IMR-90 (cell line): Measurements from ENCODE around the gene VASH1. TPM values are rescaled to one million over a fixed set of nuclear protein-coding genes. Genes with fewer than 3 reads are reported as not detected.
A peak's percentile ranks its signal among the peaks of the same experiment; 100 is the strongest.

Experiments
- ATAC-seq: fragments of 200-7000 bp; cut with Tn5 transposase; 2 replicates; pipeline ENCODE4 v1.9.1; 2020; ENCODE audit warnings: low read depth, mild to moderate bottlenecking, moderate library complexity
- BruUV-seq: library from RNA; stranded (reverse); fragments of 400-500 nt; replicated peaks from 2 replicates; lab custom pipeline; 2021; lab: Mats Ljungman, UMichigan
- CTCF ChIA-PET: fragments of 300-600 bp; formaldehyde crosslinking; extraction: SDS; loops from one replicate; lab custom pipeline; 2021; ENCODE audit warnings: antibody characterized with exemption; lab: Yijun Ruan, JAX
- POLR2A ChIA-PET: fragments of 300-600 bp; sonication (Branson Sonifier 250); formaldehyde crosslinking; loops from one replicate; lab custom pipeline; 2022; ENCODE audit warnings: antibody characterized with exemption; ENCODE audit not compliant: unreplicated experiment; lab: Charles Lee
- DNase-seq: peaks from one replicate; pipeline ENCODE4 v3.0.0; 2013
- H2AFZ ChIP-seq: replicated peaks from 2 replicates; pipeline ENCODE3; 2013; ENCODE audit warnings: low read length, mild to moderate bottlenecking; ENCODE audit not compliant: poor library complexity
- H2AK5ac ChIP-seq: 2 replicates; pipeline ENCODE4 v1.6.1; 2013; ENCODE audit warnings: low read depth, low read length, inconsistent platforms
- H2AK9ac ChIP-seq: replicated peaks from 2 replicates; pipeline ENCODE3; 2013; ENCODE audit warnings: mild to moderate bottlenecking, low read depth, low read length, moderate library complexity; ENCODE audit not compliant: poor library complexity
- H2BK120ac ChIP-seq: 2 replicates; pipeline ENCODE4 v1.6.1; 2013; ENCODE audit warnings: low read depth, low read length, inconsistent platforms
- H2BK15ac ChIP-seq: 3 replicates; pipeline ENCODE4 v1.6.1; 2013; ENCODE audit warnings: low read depth, low read length, inconsistent platforms
- H2BK20ac ChIP-seq: 2 replicates; pipeline ENCODE4 v1.6.1; 2013; ENCODE audit warnings: low read depth, mild to moderate bottlenecking, inconsistent platforms, low read length, moderate library complexity
- H2BK5ac ChIP-seq: 2 replicates; pipeline ENCODE4 v1.6.1; 2013; ENCODE audit warnings: mild to moderate bottlenecking, low read depth, low read length, inconsistent platforms; ENCODE audit not compliant: poor library complexity, severe bottlenecking
- H3K14ac ChIP-seq: replicated peaks from 2 replicates; pipeline ENCODE4 v1.6.1; 2013; ENCODE audit warnings: low read depth, low read length, inconsistent platforms
- H3K18ac ChIP-seq: 2 replicates; pipeline ENCODE4 v1.6.1; 2013; ENCODE audit warnings: low read depth, low read length, control low read depth
- H3K23ac ChIP-seq: 2 replicates; pipeline ENCODE4 v1.6.1; 2013; ENCODE audit warnings: low read depth, low read length, inconsistent platforms
- H3K27ac ChIP-seq: 2 replicates; pipeline ENCODE4 v1.5.1; 2013; ENCODE audit warnings: mild to moderate bottlenecking, control low read depth, low read length; ENCODE audit not compliant: insufficient read depth
- H3K27me3 ChIP-seq: 2 replicates; pipeline ENCODE4 v1.6.1; 2013; ENCODE audit warnings: low read length; ENCODE audit not compliant: control insufficient read depth, insufficient read depth
- H3K36me3 ChIP-seq: 2 replicates; pipeline ENCODE4 v1.6.1; 2013; ENCODE audit warnings: low read length, mixed read lengths; ENCODE audit not compliant: control insufficient read depth, insufficient read depth
- H3K4ac ChIP-seq: 2 replicates; pipeline ENCODE4 v1.6.1; 2013; ENCODE audit warnings: low read depth, low read length, inconsistent platforms
- H3K4me1 ChIP-seq: 2 replicates; pipeline ENCODE4 v1.6.1; 2013; ENCODE audit warnings: low read length, mixed read lengths; ENCODE audit not compliant: control insufficient read depth, insufficient read depth
- H3K4me2 ChIP-seq: 2 replicates; pipeline ENCODE4 v1.6.1; 2013; ENCODE audit warnings: low read depth, mild to moderate bottlenecking, control low read depth, low read length, moderate library complexity
- H3K4me3 ChIP-seq: 2 replicates; pipeline ENCODE4 v1.5.1; 2013; ENCODE audit warnings: low read depth, mild to moderate bottlenecking, control low read depth, low read length, moderate library complexity; ENCODE audit not compliant: insufficient read depth
- H3K56ac ChIP-seq: 2 replicates; pipeline ENCODE4 v1.6.1; 2013; ENCODE audit warnings: low read length, inconsistent platforms; ENCODE audit not compliant: insufficient read depth; ENCODE audit errors: extremely low read depth
- H3K79me1 ChIP-seq, 2 experiments: 2 replicates each; pipeline ENCODE4 v1.6.1; 2013; ENCODE audit warnings: low read length in 2 of 2, inconsistent platforms in 1 of 2, low read depth in 1 of 2
- H3K9ac ChIP-seq: 2 replicates; pipeline ENCODE4 v1.6.1; 2013; ENCODE audit warnings: low read depth, low read length, control low read depth
- H3K9me1 ChIP-seq: 2 replicates; pipeline ENCODE4 v1.6.1; 2013; ENCODE audit warnings: low read length, inconsistent platforms; ENCODE audit not compliant: insufficient read depth
- H3K9me3 ChIP-seq: 2 replicates; pipeline ENCODE4 v1.6.1; 2013; ENCODE audit warnings: low read length; ENCODE audit not compliant: control insufficient read depth, insufficient read depth
- H4K20me1 ChIP-seq: 2 replicates; pipeline ENCODE4 v1.6.1; 2013; ENCODE audit warnings: low read length, inconsistent platforms; ENCODE audit not compliant: insufficient read depth
- H4K5ac ChIP-seq: 2 replicates; pipeline ENCODE4 v1.6.1; 2013; ENCODE audit warnings: mild to moderate bottlenecking, low read depth, low read length, control low read depth
- H4K8ac ChIP-seq, 2 experiments: 2 replicates each; pipeline ENCODE4 v1.6.1; 2013; ENCODE audit warnings: low read depth in 2 of 2, low read length in 2 of 2, control low read depth in 1 of 2, inconsistent platforms in 1 of 2
- H4K91ac ChIP-seq: 2 replicates; pipeline ENCODE4 v1.6.1; 2013; ENCODE audit warnings: low read depth, low read length, inconsistent platforms; ENCODE audit not compliant: insufficient read depth
- BHLHE40 ChIP-seq: fragments of 150-350 bp; IDR thresholded peaks from 2 replicates; pipeline ENCODE4 v1.6.1; 2016; ENCODE audit warnings: mild to moderate bottlenecking, low read depth, low read length
- CEBPB ChIP-seq: IDR thresholded peaks from 2 replicates; pipeline ENCODE4 v1.6.1; 2012; ENCODE audit warnings: low read depth, low read length, improper control_type of control experiment
- CHD1 ChIP-seq: IDR thresholded peaks from 2 replicates; pipeline ENCODE4 v1.6.1; 2012; ENCODE audit warnings: low read depth, low read length, improper control_type of control experiment
- MAFK ChIP-seq: IDR thresholded peaks from 2 replicates; pipeline ENCODE4 v1.6.1; 2012; ENCODE audit warnings: low read depth, low read length, improper control_type of control experiment
- MAZ ChIP-seq: IDR thresholded peaks from 2 replicates; pipeline ENCODE4 v1.6.1; 2012; ENCODE audit warnings: low read depth, mild to moderate bottlenecking, low read length, improper control_type of control experiment, moderate library complexity, borderline replicate concordance
- NFE2L2 ChIP-seq: fragments of 150-350 bp; IDR thresholded peaks from 2 replicates; pipeline ENCODE4 v1.6.1; 2016; ENCODE audit warnings: low read depth, mild to moderate bottlenecking, low read length
- POLR2A ChIP-seq: IDR thresholded peaks from 2 replicates; pipeline ENCODE4 v1.6.1; 2012; ENCODE audit warnings: mild to moderate bottlenecking, low read depth, low read length
- WGBS, 2 experiments: methylation state at CpG; one replicate each; pipeline versions ENCODE4 v1.1.5 to v1.1.7; 2013; ENCODE audit warnings: missing lambda C conversion rate in 2 of 2; ENCODE audit not compliant: insufficient read length in 1 of 2; ENCODE audit errors: extremely low coverage in 2 of 2; 5-methylcytosine and 5-hydroxymethylcytosine counted together
- dilution Hi-C: fragments of 300-500 bp; cut with HindIII; formaldehyde crosslinking; loops from one replicate; pipeline ENCODE4 v1.14.3; 2018; ENCODE audit warnings: low sequenced_read_pairs; ENCODE audit not compliant: unreplicated experiment
- in situ Hi-C: fragments of 300-500 bp; cut with MboI; formaldehyde crosslinking; loops from 3 replicates; pipeline ENCODE4 v1.14.3; 2019; ENCODE audit warnings: low sequenced_read_pairs, inconsistent platforms, mixed read lengths
- intact Hi-C: fragments of 100-400 bp; cut with micrococcal nuclease; formaldehyde crosslinking; loops from 2 replicates; pipeline ENCODE4 v1.10.0; 2022
- polyA plus RNA-seq, 3 experiments: library from polyadenylated mRNA; depleted of rRNA; stranded (reverse); fragments of >200 nt; gene quantifications; 2 replicates each; pipeline ENCODE4 v1.2.3, GENCODE V29; 2012; ENCODE audit warnings: low replicate concordance in 1 of 3
- total RNA-seq: library from RNA; depleted of rRNA; stranded (reverse); fragments of >200 nt; gene quantifications from 2 replicates; pipeline ENCODE4 v1.2.3, GENCODE V29; 2012
- TF ChIP-seq, protein P1 (sequence below): fragments of 150-350 bp; IDR thresholded peaks from 2 replicates; pipeline ENCODE4 v1.6.1; 2017; ENCODE audit warnings: mild to moderate bottlenecking, antibody characterized with exemption, low read length, low read depth
- TF ChIP-seq, protein P2 (sequence below): fragments of 150-350 bp; IDR thresholded peaks from 2 replicates; pipeline ENCODE4 v1.6.1; 2016; ENCODE audit warnings: low read depth, mild to moderate bottlenecking, low read length, moderate library complexity, borderline replicate concordance

The VASH1 gene
- total and polyA plus RNA-seq, 2 of the 4 experiments (the other 2 are of a cell fraction): 2.0 to 9.5 TPM

DNA sequence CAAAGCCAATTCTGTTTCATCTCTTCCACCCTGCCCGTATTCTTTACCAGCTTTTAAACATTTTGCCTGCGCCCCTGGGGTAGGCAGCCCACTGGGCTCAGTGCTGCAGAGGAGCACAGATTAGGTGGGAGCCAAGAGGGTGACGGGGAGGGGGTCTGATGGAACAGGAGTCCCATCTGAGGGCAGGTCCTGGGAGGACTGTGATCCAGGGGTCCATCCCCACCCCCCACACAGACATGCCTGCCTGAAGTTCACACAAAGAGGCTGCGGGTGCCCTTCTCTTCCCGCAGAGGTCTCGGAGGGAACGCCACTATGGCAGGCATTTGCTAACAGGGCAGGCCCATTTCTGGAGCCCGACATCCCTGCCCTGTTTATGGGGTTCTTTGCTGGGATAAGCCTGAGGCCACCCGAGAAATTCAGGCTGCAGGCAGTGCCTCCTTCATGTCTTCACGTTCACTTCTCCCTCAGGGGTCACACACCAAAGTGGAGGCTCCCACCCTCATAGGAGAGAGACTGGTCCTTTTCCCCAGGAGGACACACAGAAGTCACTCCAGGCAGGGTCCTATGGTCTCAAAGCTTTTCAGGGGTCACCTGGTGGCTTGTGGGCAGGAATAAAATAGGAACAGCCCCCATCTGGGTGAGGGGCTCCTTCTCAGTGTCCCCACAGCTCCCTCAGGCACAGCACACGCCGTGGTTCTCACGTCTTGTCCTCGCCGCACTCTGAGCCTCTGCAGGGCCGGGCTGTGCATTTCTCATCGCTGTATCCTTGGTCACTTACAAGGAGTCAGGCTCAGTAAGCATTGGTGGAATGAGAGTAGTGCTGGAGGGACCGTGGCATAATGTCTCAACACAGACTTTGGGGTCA lies 12.9 kb downstream of the VASH1 start:
- 96% methylated on average over 3 of the region's 18 CpGs; no CpG with 5 or more reads in 1 of the 2 experiments for WGBS, 2 experiments
- BruUV-seq: no TSS peak
- H4K20me1 ChIP-seq: no peaks in the 10 kb centered on the region
- H3K9me1 ChIP-seq: peaks cover 8% of the 10 kb centered on the region; the same call in 1 of the 2 replicates
- H2AFZ ChIP-seq: no peak overlapping the region
- H3K23ac ChIP-seq: no peak overlapping the region
- H3K79me1 ChIP-seq: no peaks in the 10 kb centered on the region
- TF ChIP-seq CHD1: no peak
- no peak for TF ChIP-seq POLR2A
- TF ChIP-seq MAZ: no peak
- no peak for TF ChIP-seq BHLHE40
- TF ChIP-seq, protein P1, sequence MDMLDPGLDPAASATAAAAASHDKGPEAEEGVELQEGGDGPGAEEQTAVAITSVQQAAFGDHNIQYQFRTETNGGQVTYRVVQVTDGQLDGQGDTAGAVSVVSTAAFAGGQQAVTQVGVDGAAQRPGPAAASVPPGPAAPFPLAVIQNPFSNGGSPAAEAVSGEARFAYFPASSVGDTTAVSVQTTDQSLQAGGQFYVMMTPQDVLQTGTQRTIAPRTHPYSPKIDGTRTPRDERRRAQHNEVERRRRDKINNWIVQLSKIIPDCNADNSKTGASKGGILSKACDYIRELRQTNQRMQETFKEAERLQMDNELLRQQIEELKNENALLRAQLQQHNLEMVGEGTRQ: no peak
- TF ChIP-seq, protein P2, sequence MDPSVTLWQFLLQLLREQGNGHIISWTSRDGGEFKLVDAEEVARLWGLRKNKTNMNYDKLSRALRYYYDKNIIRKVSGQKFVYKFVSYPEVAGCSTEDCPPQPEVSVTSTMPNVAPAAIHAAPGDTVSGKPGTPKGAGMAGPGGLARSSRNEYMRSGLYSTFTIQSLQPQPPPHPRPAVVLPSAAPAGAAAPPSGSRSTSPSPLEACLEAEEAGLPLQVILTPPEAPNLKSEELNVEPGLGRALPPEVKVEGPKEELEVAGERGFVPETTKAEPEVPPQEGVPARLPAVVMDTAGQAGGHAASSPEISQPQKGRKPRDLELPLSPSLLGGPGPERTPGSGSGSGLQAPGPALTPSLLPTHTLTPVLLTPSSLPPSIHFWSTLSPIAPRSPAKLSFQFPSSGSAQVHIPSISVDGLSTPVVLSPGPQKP: no peak
- TF ChIP-seq MAFK: no peak
- TF ChIP-seq NFE2L2: no peak
- no peak for TF ChIP-seq CEBPB
- no peak overlapping the region for H3K4me2 ChIP-seq
- dilution Hi-C loops (no loop called here), in situ Hi-C loops (no loop called here), intact Hi-C loops (no loop called here)
- no peak overlapping the region for H3K27ac ChIP-seq
- H2BK20ac ChIP-seq: no peak overlapping the region
- H2BK120ac ChIP-seq: no peak overlapping the region; the same call in 1 of the 2 replicates
- H3K4me3 ChIP-seq: no peak overlapping the region
- H3K4ac ChIP-seq: peak overlapping the region; percentile 2; the same call in 1 of the 2 replicates
- peaks cover 7% of the 10 kb centered on the region; the same call in 1 of the 2 replicates for H3K36me3 ChIP-seq
- peak overlapping the region; percentile 33 for H2AK5ac ChIP-seq
- no peak overlapping the region for H2BK15ac ChIP-seq
- H3K56ac ChIP-seq: no peak overlapping the region
- H4K5ac ChIP-seq: no peak overlapping the region
- DNase-seq (no peak), ATAC-seq (no peak)
- H3K14ac ChIP-seq: no peak overlapping the region
- no peak overlapping the region; the same call in 1 of the 2 replicates for H3K18ac ChIP-seq
- no peaks in the 10 kb centered on the region for H3K27me3 ChIP-seq
- H4K8ac ChIP-seq: peak overlapping the region in 1 of 2 experiments; percentile 2; a peak in 1 of 4 replicates
- H3K9me3 ChIP-seq: no peaks in the 10 kb centered on the region
- ChIA-PET POLR2A (interaction anchor here (0.6 kb wide), 1 partner anchor 21 kb away, joined by 4 read pairs; no protein-coding TSS in a partner anchor), CTCF (interaction anchor here (1.4 kb wide), 1 partner anchor 11 kb away, joined by 5 read pairs; no protein-coding TSS in a partner anchor)
- no peak overlapping the region for H2AK9ac ChIP-seq
- no peak overlapping the region for H2BK5ac ChIP-seq
- H4K91ac ChIP-seq: no peak overlapping the region
- H3K4me1 ChIP-seq: peaks cover 14% of the 10 kb centered on the region
- no peak overlapping the region for H3K9ac ChIP-seq
